PC-3 (cell line): ENCODE data around the gene WNT1. TPM values are rescaled to one million over a fixed set of nuclear protein-coding genes. Genes with fewer than 3 reads are reported as not detected.

Source experiments
- ATAC-seq: fragments of 200-7000 bp; cut with Tn5 transposase; 2 replicates; pipeline ENCODE4 v1.9.1; 2020; ENCODE audit warnings: mild to moderate bottlenecking, moderate library complexity
- BruUV-seq: library from RNA; stranded (reverse); fragments of 400-500 nt; replicated peaks from 2 replicates; lab custom pipeline; 2021; lab: Mats Ljungman, UMichigan
- CTCF ChIA-PET: fragments of 300-600 bp; sonication (Branson Sonifier 250); formaldehyde crosslinking; loops from one replicate; lab custom pipeline; 2022; ENCODE audit warnings: antibody characterized with exemption; lab: Charles Lee
- POLR2A ChIA-PET: fragments of 300-600 bp; sonication (Branson Sonifier 250); formaldehyde crosslinking; loops from one replicate; lab custom pipeline; 2022; ENCODE audit warnings: antibody characterized with exemption; ENCODE audit not compliant: unreplicated experiment; lab: Charles Lee
- DNase-seq: peaks from one replicate; pipeline ENCODE4 v3.0.0-alpha.2; 2015
- H2AFZ ChIP-seq: fragments of 300-600 bp; sonication (generic); 2 replicates; pipeline ENCODE4 v1.6.0; 2016; ENCODE audit warnings: antibody characterized with exemption, low read length
- H3F3A ChIP-seq: fragments of 300-600 bp; sonication (generic); one replicate; pipeline ENCODE4 v1.6.0; 2017; ENCODE audit warnings: antibody characterized with exemption, low read length, control low read depth, mild to moderate bottlenecking; ENCODE audit not compliant: unreplicated experiment
- H3K27ac ChIP-seq: fragments of 300-600 bp; sonication (generic); 2 replicates; pipeline ENCODE4 v1.5.1; 2016; ENCODE audit warnings: mild to moderate bottlenecking, low read length
- H3K27me3 ChIP-seq: fragments of 300-600 bp; sonication (generic); 2 replicates; pipeline ENCODE4 v1.6.1; 2016; ENCODE audit warnings: low read length, mixed read lengths
- H3K36me3 ChIP-seq: fragments of 300-600 bp; sonication (generic); 2 replicates; pipeline ENCODE4 v1.6.1; 2016; ENCODE audit warnings: low read depth, mixed run types, low read length, mixed read lengths
- H3K4me1 ChIP-seq: fragments of 300-600 bp; sonication (generic); 2 replicates; pipeline ENCODE4 v1.5.1; 2016; ENCODE audit warnings: low read length; ENCODE audit not compliant: insufficient read depth
- H3K4me2 ChIP-seq: fragments of 300-600 bp; sonication (generic); 2 replicates; pipeline ENCODE4 v1.6.0; 2016; ENCODE audit warnings: low read length
- H3K4me3 ChIP-seq: fragments of 300-600 bp; sonication (generic); 2 replicates; pipeline ENCODE4 v1.5.1; 2016; ENCODE audit warnings: mild to moderate bottlenecking, low read length, mixed read lengths
- H3K79me2 ChIP-seq: fragments of 300-600 bp; sonication (generic); 2 replicates; pipeline ENCODE4 v1.6.1; 2017; ENCODE audit warnings: low read length, mixed read lengths
- H3K9ac ChIP-seq: fragments of 300-600 bp; sonication (generic); 2 replicates; pipeline ENCODE4 v1.6.0; 2016; ENCODE audit warnings: mild to moderate bottlenecking, low read length
- H3K9me2 ChIP-seq: fragments of 300-600 bp; sonication (generic); replicated peaks from 2 replicates; pipeline ENCODE4 v1.6.1; 2016; ENCODE audit warnings: mixed run types, low read length, mixed read lengths
- H3K9me3 ChIP-seq: fragments of 300-600 bp; sonication (generic); 2 replicates; pipeline ENCODE4 v1.6.1; 2016; ENCODE audit warnings: low read length, mixed read lengths
- H4K20me1 ChIP-seq: fragments of 300-600 bp; sonication (generic); 2 replicates; pipeline ENCODE4 v1.6.1; 2016; ENCODE audit warnings: low read length, mixed read lengths
- EZH2 ChIP-seq: fragments of 300-600 bp; sonication (generic); IDR thresholded peaks from one replicate; pipeline ENCODE4 v1.6.1; 2017; ENCODE audit warnings: antibody characterized with exemption, mild to moderate bottlenecking, low read length; ENCODE audit not compliant: unreplicated experiment
- EZH2phosphoT487 ChIP-seq: fragments of 300-600 bp; sonication (generic); IDR thresholded peaks from 2 replicates; pipeline ENCODE4 v1.6.1; 2018; ENCODE audit warnings: mild to moderate bottlenecking, antibody characterized with exemption, low read length, borderline replicate concordance
- intact Hi-C: fragments of 100-400 bp; cut with micrococcal nuclease; formaldehyde crosslinking; loops from 2 replicates; pipeline ENCODE4 v1.9.0; 2023
- total RNA-seq: library from RNA; depleted of rRNA; stranded (reverse); fragments of >200 nt; gene quantifications from 2 replicates; pipeline ENCODE4 v1.2.3, GENCODE V29; 2014
- TF ChIP-seq, protein P1 (sequence below): fragments of 300-600 bp; sonication (generic); conservative IDR thresholded peaks from 2 replicates; pipeline ENCODE4 v1.5.1; 2017; ENCODE audit warnings: antibody characterized with exemption, low read depth, mild to moderate bottlenecking, low read length

The WNT1 gene
- total RNA-seq, 1 experiment from 2014 or later = not detected

DNA sequence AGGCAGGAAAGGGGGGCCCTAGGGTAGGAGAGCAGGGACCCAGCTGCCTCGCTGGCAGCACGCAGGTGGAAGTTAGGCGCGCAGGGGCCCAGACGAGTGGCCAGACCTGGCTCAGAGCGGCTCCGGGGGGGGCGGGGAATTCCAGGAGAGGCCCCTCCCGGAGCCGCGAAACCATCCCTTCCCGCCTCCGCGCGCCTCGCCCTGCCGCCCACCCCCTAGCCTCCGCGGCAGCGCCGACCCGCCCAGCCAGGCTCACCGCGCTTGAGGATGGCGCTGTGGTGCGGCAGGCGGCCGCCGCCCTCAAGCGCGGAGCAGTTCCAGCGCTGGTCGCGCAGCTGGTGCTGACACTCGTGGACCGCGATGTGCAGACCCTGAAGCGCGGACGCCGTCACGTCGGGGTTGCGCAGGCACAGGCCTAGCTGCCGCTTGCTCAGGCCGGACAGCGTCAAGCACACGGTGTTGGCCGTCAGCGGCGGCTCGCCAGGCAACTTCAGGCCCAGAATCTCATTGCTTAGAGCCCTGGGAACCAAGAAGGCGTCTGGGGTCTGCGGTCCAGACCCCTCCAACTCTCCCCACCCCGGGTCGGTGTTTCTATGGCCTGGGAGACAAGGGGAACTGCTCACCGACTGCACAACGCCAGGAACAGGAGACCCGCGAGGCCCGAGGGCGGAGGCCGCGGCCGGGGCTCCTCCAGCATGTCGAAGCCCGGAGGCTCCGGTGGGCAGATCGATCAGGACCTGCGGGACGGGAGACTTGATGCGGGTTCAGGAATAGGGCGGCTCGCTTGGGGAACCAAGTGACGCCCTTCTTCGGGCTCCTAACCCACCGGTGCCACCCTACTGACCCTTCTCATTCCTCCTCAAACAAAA is 8.1 kb upstream of the WNT1 start:
- Histone ChIP-seq H3K9ac (no peak overlapping the region), H3K4me3 (peak overlapping the region; percentile 70; the same call in 1 of the 2 replicates)
- intact Hi-C loops = no loop called here

GRCh38 chr12:48970702-48971334 is 7.3 kb upstream of the WNT1 start:
- no peak for TF ChIP-seq EZH2phosphoT487
- no peak for TF ChIP-seq EZH2
- TF ChIP-seq, protein P1, sequence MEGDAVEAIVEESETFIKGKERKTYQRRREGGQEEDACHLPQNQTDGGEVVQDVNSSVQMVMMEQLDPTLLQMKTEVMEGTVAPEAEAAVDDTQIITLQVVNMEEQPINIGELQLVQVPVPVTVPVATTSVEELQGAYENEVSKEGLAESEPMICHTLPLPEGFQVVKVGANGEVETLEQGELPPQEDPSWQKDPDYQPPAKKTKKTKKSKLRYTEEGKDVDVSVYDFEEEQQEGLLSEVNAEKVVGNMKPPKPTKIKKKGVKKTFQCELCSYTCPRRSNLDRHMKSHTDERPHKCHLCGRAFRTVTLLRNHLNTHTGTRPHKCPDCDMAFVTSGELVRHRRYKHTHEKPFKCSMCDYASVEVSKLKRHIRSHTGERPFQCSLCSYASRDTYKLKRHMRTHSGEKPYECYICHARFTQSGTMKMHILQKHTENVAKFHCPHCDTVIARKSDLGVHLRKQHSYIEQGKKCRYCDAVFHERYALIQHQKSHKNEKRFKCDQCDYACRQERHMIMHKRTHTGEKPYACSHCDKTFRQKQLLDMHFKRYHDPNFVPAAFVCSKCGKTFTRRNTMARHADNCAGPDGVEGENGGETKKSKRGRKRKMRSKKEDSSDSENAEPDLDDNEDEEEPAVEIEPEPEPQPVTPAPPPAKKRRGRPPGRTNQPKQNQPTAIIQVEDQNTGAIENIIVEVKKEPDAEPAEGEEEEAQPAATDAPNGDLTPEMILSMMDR = no peak
- Histone ChIP-seq H3K9me2 (no peaks in the 10 kb centered on the region), H3K9me3 (no peaks in the 10 kb centered on the region), H2AFZ (peak overlapping the region; percentile 83), H3K4me1 (0 out of 2 replicates have a peak, but pooled peaks cover 7% of the 10 kb centered on the region), H3K79me2 (no peaks in the 10 kb centered on the region), H3K36me3 (no peaks in the 10 kb centered on the region), H3K4me2 (peak overlapping the region; percentile 88), H3K27ac (no peak overlapping the region), H3F3A (no peaks in the 10 kb centered on the region), H3K27me3 (no peaks in the 10 kb centered on the region), H3K4me3 (peak overlapping the region; percentile 70), H3K9ac (peak overlapping the region; percentile 43), H4K20me1 (no peaks in the 10 kb centered on the region)
- CTCF ChIA-PET = no interaction called here
- intact Hi-C loops = no loop called here
- POLR2A ChIA-PET = no interaction called here
- BruUV-seq = no TSS peak
- DNase-seq (no peak), ATAC-seq (peak; percentile 31)

More for the DNA sequence above, 8.1 kb upstream of the WNT1 start:
- CTCF ChIA-PET = no interaction called here
- H3K27ac ChIP-seq = no peak overlapping the region
- no peak for DNase-seq
- no peaks in the 10 kb centered on the region for H3F3A ChIP-seq
- H3K27me3 ChIP-seq = no peaks in the 10 kb centered on the region
- H4K20me1 ChIP-seq = no peaks in the 10 kb centered on the region
- H3K9me2 ChIP-seq = no peaks in the 10 kb centered on the region
- H3K9me3 ChIP-seq = no peaks in the 10 kb centered on the region
- BruUV-seq = no TSS peak
- H3K79me2 ChIP-seq = no peaks in the 10 kb centered on the region
- ATAC-seq = no peak
- POLR2A ChIA-PET = no interaction called here
- H3K36me3 ChIP-seq = no peaks in the 10 kb centered on the region
- peak overlapping the region; percentile 88 for H3K4me2 ChIP-seq
- H2AFZ ChIP-seq = no peak overlapping the region
- TF ChIP-seq EZH2phosphoT487 = no peak
- TF ChIP-seq, protein P1 = no peak
- no peak for TF ChIP-seq EZH2
- H3K4me1 ChIP-seq = 0 out of 2 replicates have a peak, but pooled peaks cover 7% of the 10 kb centered on the region
